CD14-positive monocyte (primary cell): Measurements from ENCODE around the gene NFKBIL1. TPM values are rescaled to one million over a fixed set of nuclear protein-coding genes. Genes with fewer than 3 reads are reported as not detected.

Experiments used
- DNase-seq, 3 donors: peaks; one replicate each; pipeline ENCODE4 v3.0.0-alpha.2; 2011 to 2022
- H2AFZ ChIP-seq: 2 replicates; pipeline ENCODE4 v1.6.0; 2012; ENCODE audit warnings: mild to moderate bottlenecking, low read depth, low read length, inconsistent platforms; ENCODE audit not compliant: insufficient read depth, poor library complexity, severe bottlenecking
- H3K27ac ChIP-seq, 2 donors: 1 replicate in 1 of 2; 2 replicates in 1 of 2; pipeline ENCODE4 v1.5.1; 2012 to 2013; ENCODE audit warnings: low read length in 2 of 2, control low read depth in 1 of 2, inconsistent platforms in 1 of 2, low read depth in 1 of 2, mild to moderate bottlenecking in 1 of 2
- H3K27me3 ChIP-seq, 2 donors: one replicate each; pipeline versions ENCODE4 v1.6.0 to v1.6.1; 2011 to 2013; ENCODE audit warnings: low read length in 2 of 2; ENCODE audit not compliant: control insufficient read depth in 2 of 2, insufficient read depth in 2 of 2
- H3K36me3 ChIP-seq, 2 donors: replicated peaks in 1 of 2; 1 replicate in 1 of 2; 2 replicates in 1 of 2; pipeline versions ENCODE4 v1.5.1 to v1.6.1; 2012 to 2013; ENCODE audit warnings: low read length in 2 of 2, control low read depth in 1 of 2, inconsistent platforms in 1 of 2, mild to moderate bottlenecking in 1 of 2; ENCODE audit not compliant: insufficient read depth in 2 of 2, control insufficient read depth in 1 of 2
- H3K4me1 ChIP-seq, 2 donors: 1 replicate in 1 of 2; 2 replicates in 1 of 2; pipeline versions ENCODE4 v1.5.1 to v1.6.1; 2012 to 2013; ENCODE audit warnings: low read length in 2 of 2, control low read depth in 1 of 2, inconsistent platforms in 1 of 2, mild to moderate bottlenecking in 1 of 2, moderate library complexity in 1 of 2; ENCODE audit not compliant: insufficient read depth in 2 of 2, control insufficient read depth in 1 of 2
- H3K4me2 ChIP-seq: replicated peaks from 2 replicates; pipeline ENCODE3; 2012; ENCODE audit warnings: low read length, moderate library complexity, mild to moderate bottlenecking; ENCODE audit not compliant: poor library complexity, severe bottlenecking; ENCODE audit errors: extremely low read depth
- H3K4me3 ChIP-seq, 3 experiments: fragments of 200-600 bp in 1 of 3; sonication (generic) in 1 of 3; replicated peaks in 1 of 3; 1 replicate in 2 of 3; 2 replicates in 1 of 3; pipeline ENCODE4 v1.5.1; 2011 to 2013; ENCODE audit warnings: low read length in 3 of 3, mild to moderate bottlenecking in 3 of 3, control low read depth in 2 of 3, low read depth in 2 of 3, inconsistent platforms in 1 of 3, moderate library complexity in 1 of 3
- H3K79me2 ChIP-seq: 2 replicates; pipeline ENCODE4 v1.6.0; 2012; ENCODE audit warnings: mild to moderate bottlenecking, control low read depth, inconsistent platforms, low read length, moderate library complexity; ENCODE audit not compliant: insufficient read depth
- H3K9ac ChIP-seq: 2 replicates; pipeline ENCODE4 v1.6.0; 2017; ENCODE audit warnings: low read length, mild to moderate bottlenecking; ENCODE audit not compliant: insufficient read depth, poor library complexity, severe bottlenecking
- H3K9me3 ChIP-seq, 2 donors: replicated peaks in 1 of 2; 1 replicate in 1 of 2; 2 replicates in 1 of 2; pipeline versions ENCODE4 v1.5.1 to v1.6.1; 2012 to 2013; ENCODE audit warnings: low read length in 2 of 2, control low read depth in 1 of 2; ENCODE audit not compliant: control insufficient read depth in 1 of 2, insufficient read depth in 1 of 2
- H4K20me1 ChIP-seq: 2 replicates; pipeline ENCODE4 v1.6.0; 2012; ENCODE audit warnings: mild to moderate bottlenecking, low read length, control low read depth, moderate library complexity; ENCODE audit not compliant: insufficient read depth
- H3K27ac Mint-ChIP-seq, 7 donors: one replicate each; pipeline ENCODE4 v1.8.0; 2020; ENCODE audit warnings: mild to moderate bottlenecking in 7 of 7, mixed read lengths in 7 of 7, moderate library complexity in 6 of 7, inconsistent platforms in 2 of 7
- H3K27me3 Mint-ChIP-seq, 3 donors: one replicate each; pipeline ENCODE4 v1.8.0; 2021 to 2022; ENCODE audit warnings: low read depth in 3 of 3, mild to moderate bottlenecking in 3 of 3, mixed read lengths in 3 of 3, moderate library complexity in 3 of 3, inconsistent platforms in 1 of 3
- H3K36me3 Mint-ChIP-seq, 2 donors: one replicate each; pipeline ENCODE4 v1.8.0; 2020; ENCODE audit warnings: mixed read lengths in 2 of 2, inconsistent platforms in 1 of 2, mild to moderate bottlenecking in 1 of 2
- H3K4me1 Mint-ChIP-seq: one replicate; pipeline ENCODE4 v1.8.0; 2020; ENCODE audit warnings: mild to moderate bottlenecking, mixed read lengths
- H3K4me3 Mint-ChIP-seq, 2 donors: one replicate each; pipeline ENCODE4 v1.8.0; 2020; ENCODE audit warnings: mild to moderate bottlenecking in 2 of 2, mixed read lengths in 2 of 2, moderate library complexity in 1 of 2
- H3K9me3 Mint-ChIP-seq, 7 donors: one replicate each; pipeline ENCODE4 v1.8.0; 2020 to 2022; ENCODE audit warnings: mixed read lengths in 7 of 7, mild to moderate bottlenecking in 6 of 7, moderate library complexity in 6 of 7, inconsistent platforms in 2 of 7
- CTCF ChIP-seq: fragments of 200-600 bp; IDR thresholded peaks from one replicate; pipeline ENCODE4 v1.8.0; 2022; ENCODE audit warnings: antibody characterized with exemption, mild to moderate bottlenecking
- WGBS: methylation state at CpG from one replicate; pipeline ENCODE4 v1.1.5; 2013; ENCODE audit warnings: missing lambda C conversion rate; ENCODE audit not compliant: insufficient coverage; 5-methylcytosine and 5-hydroxymethylcytosine counted together
- intact Hi-C, 2 donors: fragments of 100-400 bp; cut with micrococcal nuclease; formaldehyde crosslinking; loops; one replicate each; pipeline versions ENCODE4 v1.15.0 to v1.15.1; 2023
- polyA plus RNA-seq, 3 donors: library from polyadenylated mRNA; depleted of rRNA in 1 of 3; unstranded in 2 of 3; stranded (reverse) in 1 of 3; fragments of 300-500 nt in 2 of 3; fragments of >200 nt in 1 of 3; fragmentation: Illumina TruSeq in 2 of 3; gene quantifications; 1 replicate in 2 of 3; 2 replicates in 1 of 3; pipeline ENCODE4 v1.2.3, GENCODE V29; 2012 to 2021

NFKBIL1 gene
- polyA plus RNA-seq, 3 donors, result 7.7 to 10.3 (median 8.0) TPM

GRCh38 chr6:31533455-31533841 is 14.0 kb upstream of the NFKBIL1 start:
- H3K27me3 ChIP-seq, result no peaks in the 10 kb centered on the region
- no peak overlapping the region for H3K4me2 ChIP-seq
- WGBS, result no CpG with 5 or more reads among the region's 1 CpG
- peaks cover 65% of the 10 kb centered on the region for H3K79me2 ChIP-seq
- no peak overlapping the region for H2AFZ ChIP-seq
- H3K9me3 ChIP-seq, result no peaks in the 10 kb centered on the region
- H3K9ac ChIP-seq, result no peak overlapping the region
- peak overlapping the region in 2 of 7 donors; percentile 20 to 42 for H3K27ac Mint-ChIP-seq
- peaks cover 3% of the 10 kb centered on the region for H3K4me1 Mint-ChIP-seq
- no peak for TF ChIP-seq CTCF
- DNase-seq, result no peak
- H3K27ac ChIP-seq, result no peak overlapping the region
- peaks cover 0 to under 1% of the 10 kb centered on the region in 2 donors for H3K4me1 ChIP-seq
- H3K4me3 Mint-ChIP-seq, result no peak overlapping the region
- no peaks in the 10 kb centered on the region for H3K9me3 Mint-ChIP-seq
- H3K4me3 ChIP-seq, result no peak overlapping the region
- peaks cover 80 to 93% of the 10 kb centered on the region in 2 donors for H3K36me3 Mint-ChIP-seq
- no peaks in the 10 kb centered on the region for H3K27me3 Mint-ChIP-seq
- peaks cover 100% of the 10 kb centered on the region for H4K20me1 ChIP-seq
- intact Hi-C loops, result no loop called here
- H3K36me3 ChIP-seq, result peaks cover 89 to 93% of the 10 kb centered on the region in 2 donors

GRCh38 chr6:31534011-31534410 is 13.4 kb upstream of the NFKBIL1 start:
- 80% methylated on average over 4 of the region's 6 CpGs for whole genome bisulfite sequencing
- no peak overlapping the region for H2AFZ ChIP-seq
- H3K4me2 ChIP-seq, result no peak overlapping the region
- H3K79me2 ChIP-seq, result peaks cover 71% of the 10 kb centered on the region
- no peak overlapping the region for H3K27ac ChIP-seq
- H3K4me1 Mint-ChIP-seq, result peaks cover 8% of the 10 kb centered on the region
- peaks cover 5 to 6% of the 10 kb centered on the region in 2 donors for H3K4me1 ChIP-seq
- peak overlapping the region in 2 of 7 donors; percentile 50 to 57 for H3K27ac Mint-ChIP-seq
- intact Hi-C loops, result no loop called here
- H3K9me3 Mint-ChIP-seq, result no peaks in the 10 kb centered on the region
- peaks cover 100% of the 10 kb centered on the region for H4K20me1 ChIP-seq
- H3K4me3 ChIP-seq, result no peak overlapping the region
- H3K27me3 ChIP-seq, result no peaks in the 10 kb centered on the region
- H3K9me3 ChIP-seq, result no peaks in the 10 kb centered on the region
- H3K4me3 Mint-ChIP-seq, result no peak overlapping the region
- TF ChIP-seq CTCF, result no peak
- peaks cover 85 to 97% of the 10 kb centered on the region in 2 donors for H3K36me3 Mint-ChIP-seq
- DNase-seq, result no peak
- no peaks in the 10 kb centered on the region for H3K27me3 Mint-ChIP-seq
- H3K9ac ChIP-seq, result no peak overlapping the region
- H3K36me3 ChIP-seq, result peaks cover 95 to 98% of the 10 kb centered on the region in 2 donors
